ENCODE measurements around the gene ETDC.
"Not testable (repeated sequence)": the region's sequence is repeated elsewhere in the genome, so short reads cannot be mapped to it uniquely, and the experiment has no call there.

ETDC gene

GRCh38 chrX:135309430-135309923, at the start of gene ETDC:
Gene ETDC, plus strand, starts transcription at chrX:135309480. Its CDS starts 0 bp downstream, at chrX:135309480.
- DNase-seq, result no peak

GRCh38 chrX:135260976-135261375, 48.3 kb upstream of the ETDC start:
- not testable (repeated sequence) for DNase-seq

DNA sequence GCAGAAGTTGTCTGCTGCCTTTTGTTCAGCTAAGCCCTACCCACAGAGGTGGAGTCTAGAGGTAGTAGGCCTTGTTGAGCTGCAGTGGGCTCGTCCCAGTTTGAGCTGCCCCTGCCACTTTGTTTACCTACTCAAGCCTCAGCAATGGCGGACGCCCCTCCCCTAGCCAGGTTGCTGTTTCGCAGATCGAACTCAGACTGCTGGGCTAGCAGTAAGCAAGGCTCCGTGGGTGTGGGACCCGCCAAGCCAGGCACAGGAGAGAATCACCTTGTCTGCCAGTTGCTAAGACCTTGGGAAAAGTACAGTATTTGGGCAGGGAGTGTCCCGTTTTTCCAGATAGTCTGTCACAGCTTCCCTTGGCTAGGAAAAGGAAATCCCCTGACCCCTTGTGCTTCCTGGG, 45.9 kb upstream of the ETDC start:
- not testable (repeated sequence) for DNase-seq

DNA sequence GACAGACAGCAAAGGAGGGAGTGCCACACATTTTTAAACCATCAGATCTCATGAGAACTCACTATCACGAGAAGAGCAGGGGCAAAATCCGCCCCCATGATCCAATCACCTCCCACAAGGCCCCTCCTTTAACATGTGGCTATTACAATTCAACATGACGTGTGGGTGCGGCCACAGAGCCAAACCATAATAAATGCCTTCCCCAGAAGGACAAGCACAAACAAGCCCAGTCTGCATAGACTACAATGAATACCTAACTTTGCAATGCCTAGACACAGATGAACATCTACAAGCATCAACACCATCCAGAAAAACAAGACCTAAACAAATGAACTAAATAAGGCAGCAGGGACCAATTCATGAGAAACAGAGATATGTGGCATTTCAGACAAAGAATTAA, 45.1 kb upstream of the ETDC start:
- DNase-seq, result no peak

- no peak for DNase-seq
Measured at GRCh38 chrX:135273162-135273561, 36.1 kb upstream of the ETDC start.

GRCh38 chrX:135275973-135276372, 33.3 kb upstream of the ETDC start:
- peak; percentile 70 for DNase-seq

GRCh38 chrX:135287266-135287823, 21.9 kb upstream of the ETDC start:
- no peak for DNase-seq

- peak; percentile 9 for DNase-seq
Measured at GRCh38 chrX:135295238-135295943, 13.9 kb upstream of the ETDC start.

- no peak for DNase-seq
Measured at GRCh38 chrX:135295944-135296305, 13.4 kb upstream of the ETDC start.

GRCh38 chrX:135302269-135302873, 6.9 kb upstream of the ETDC start:
- no peak for DNase-seq

- no peak for DNase-seq
Measured at GRCh38 chrX:135304741-135305140, 4.5 kb upstream of the ETDC start.

GRCh38 chrX:135307171-135307570, 2.1 kb upstream of the ETDC start:
- peak; percentile 38 for DNase-seq

DNA sequence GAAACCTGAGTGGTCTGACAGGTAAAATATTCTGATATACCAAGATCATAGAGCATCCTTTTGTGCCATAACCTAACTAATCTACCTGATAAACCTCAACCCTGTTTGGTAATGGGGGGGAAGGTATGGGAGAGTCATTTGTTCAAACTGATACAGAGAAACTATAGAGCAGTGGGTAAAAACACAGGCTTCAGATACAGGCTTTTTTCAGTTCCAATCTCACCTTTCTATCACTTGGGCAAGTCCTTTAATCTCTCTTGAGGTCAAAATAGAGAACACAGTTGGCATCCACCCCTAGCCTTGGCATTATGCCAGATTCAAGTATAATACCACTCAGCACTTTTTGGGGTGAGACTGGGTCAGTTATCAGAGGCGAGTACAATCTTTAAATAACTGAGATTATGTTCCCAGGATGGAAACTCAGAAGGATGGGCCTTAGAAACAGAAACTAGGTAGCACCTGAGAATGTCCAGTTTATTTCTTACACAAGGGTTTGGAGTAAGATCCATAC, 880 bp upstream of the ETDC start:
- no peak for DNase-seq

- no peak for DNase-seq
Measured at GRCh38 chrX:135315864-135316263, 6.6 kb downstream of the ETDC start.

- no peak for DNase-seq
Measured at GRCh38 chrX:135324463-135324862, 15.2 kb downstream of the ETDC start.

GRCh38 chrX:135325036-135325818, 15.9 kb downstream of the ETDC start:
- DNase-seq, result not testable (repeated sequence)

GRCh38 chrX:135327299-135327698, 18.0 kb downstream of the ETDC start:
- no peak for DNase-seq

DNA sequence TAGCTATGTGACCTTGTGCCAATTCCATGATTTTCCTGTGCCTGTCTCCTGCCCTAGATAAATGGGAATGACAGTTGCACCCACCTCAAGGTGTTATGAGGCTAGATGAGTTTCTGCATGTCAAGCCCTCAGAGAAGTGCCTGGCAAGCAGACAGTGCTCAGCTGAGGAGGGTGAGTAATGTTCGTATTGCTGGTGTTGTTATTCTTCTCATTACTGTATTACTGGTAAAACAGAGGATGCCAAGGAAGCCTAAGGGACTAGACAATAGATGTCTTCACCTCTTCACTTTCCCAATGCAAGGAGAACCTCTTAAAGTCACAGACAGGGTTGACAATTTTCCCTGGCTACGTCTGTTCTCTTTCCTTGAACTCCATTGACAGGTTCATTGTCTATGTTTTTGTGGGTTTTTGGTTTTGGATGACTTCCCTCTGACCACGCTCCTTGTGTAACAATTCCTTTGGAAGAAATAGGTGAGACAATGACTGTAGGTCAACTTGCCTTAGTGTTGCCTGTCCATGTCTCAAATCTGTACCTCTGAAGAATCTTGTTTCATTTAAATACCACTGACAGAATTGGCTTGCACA, 19.2 kb downstream of the ETDC start:
- DNase-seq, result no peak

DNA sequence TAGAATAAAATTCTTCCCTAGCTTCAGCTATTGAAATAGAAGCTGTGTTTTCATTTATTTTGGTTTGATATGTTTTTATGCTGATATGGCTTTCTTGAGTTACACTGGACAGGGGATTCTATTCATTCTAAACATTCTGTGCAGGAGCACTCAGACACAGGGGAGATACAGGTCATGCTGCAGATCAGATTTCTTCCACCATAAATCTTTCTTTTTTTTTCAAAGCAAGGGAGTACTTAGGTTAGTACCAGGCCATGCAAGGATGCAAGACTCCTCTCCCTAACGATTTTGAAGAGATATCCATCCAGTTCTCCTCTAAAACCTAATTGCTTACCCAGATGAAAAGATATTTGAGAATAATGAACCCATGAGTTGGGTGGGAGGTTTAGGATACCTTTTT, 21.4 kb downstream of the ETDC start:
- no peak for DNase-seq

GRCh38 chrX:135331525-135331924, 22.2 kb downstream of the ETDC start:
- DNase-seq, result no peak

DNA sequence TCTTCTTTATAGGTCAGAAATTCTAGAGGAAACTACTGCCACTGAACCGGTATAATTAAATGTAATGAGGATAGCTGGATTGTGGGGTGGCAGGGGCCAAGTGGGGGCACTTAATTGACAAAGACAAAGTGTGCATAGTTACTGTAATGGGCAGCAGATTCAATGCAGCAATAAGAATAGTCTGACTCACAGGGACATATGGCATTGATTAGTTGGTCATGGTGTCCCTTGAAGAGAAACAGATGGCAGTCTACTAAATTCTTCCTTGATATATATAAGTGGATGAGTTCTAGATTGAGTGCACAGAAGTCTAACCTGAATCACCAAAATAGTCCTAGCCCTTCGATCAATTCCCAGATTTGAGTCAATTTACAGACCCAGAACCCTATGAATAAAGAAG, 31.6 kb downstream of the ETDC start:
- no peak for DNase-seq

DNA sequence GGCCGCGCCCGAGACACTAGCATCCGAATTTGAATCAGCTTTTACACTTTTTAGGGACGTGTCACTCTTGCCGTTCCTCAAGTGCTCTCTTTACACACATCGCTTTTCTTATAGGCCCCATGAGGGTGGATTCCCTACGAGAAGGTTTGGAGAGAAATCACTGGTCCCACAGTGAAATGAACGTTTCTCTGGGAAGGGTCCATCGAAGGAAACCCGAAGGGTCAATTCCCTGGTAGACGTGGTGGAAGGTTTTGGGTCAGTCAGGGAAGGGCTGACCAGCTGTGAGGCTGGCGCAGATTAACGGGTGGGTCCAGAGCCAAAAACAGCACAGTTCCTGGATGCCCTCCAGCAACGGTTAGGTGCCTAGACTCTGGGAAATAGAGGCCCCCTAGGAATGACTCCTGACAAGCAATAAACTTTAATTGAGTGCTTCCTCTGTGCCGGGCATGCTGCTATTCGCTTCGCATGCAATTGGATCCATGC, 35.9 kb downstream of the ETDC start:
- DNase-seq, result no peak

DNA sequence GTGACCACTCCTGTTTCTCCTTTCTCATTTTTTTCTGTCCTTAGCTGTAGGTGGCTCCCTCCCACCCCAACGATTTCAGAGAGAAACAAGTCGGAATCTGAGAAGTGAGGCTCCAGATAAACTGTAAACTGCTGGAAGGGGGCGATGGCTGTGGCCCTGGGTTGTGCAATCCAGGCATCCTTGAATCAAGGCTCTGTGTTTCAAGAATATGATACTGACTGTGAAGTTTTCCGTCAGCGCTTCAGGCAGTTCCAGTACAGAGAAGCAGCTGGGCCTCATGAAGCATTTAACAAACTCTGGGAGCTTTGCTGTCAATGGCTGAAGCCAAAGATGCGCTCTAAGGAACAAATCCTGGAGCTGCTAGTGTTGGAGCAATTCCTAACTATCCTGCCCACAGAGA, 37.7 kb downstream of the ETDC start:
- DNase-seq, result peak; percentile 32
